SK-N-DZ (cell line): ENCODE results near the gene KMO.

Experiments used
- DNase-seq: peaks from one replicate; pipeline ENCODE4 v3.0.0-alpha.2; 2015; ENCODE audit warnings: low spot score

KMO gene

GRCh38 chr1:241630005-241630404 lies 97.8 kb downstream of the KMO start:
- no peak for DNase-seq

- no peak for DNase-seq
Observed at GRCh38 chr1:241630476-241630875, 98.3 kb downstream of the KMO start.

- DNase-seq: no peak
Observed at GRCh38 chr1:241630899-241631298, 98.7 kb downstream of the KMO start.

GRCh38 chr1:241631674-241632073 lies 99.5 kb downstream of the KMO start:
- DNase-seq: no peak

- DNase-seq: no peak
Observed at GRCh38 chr1:241632987-241633386, 100.8 kb downstream of the KMO start.

- no peak for DNase-seq
Observed at GRCh38 chr1:241635556-241636152, 103.5 kb downstream of the KMO start.

- DNase-seq: no peak
Observed at GRCh38 chr1:241636291-241636690, 104.1 kb downstream of the KMO start.

GRCh38 chr1:241637046-241637590 lies 104.9 kb downstream of the KMO start:
- DNase-seq: no peak

- peak; percentile 53 for DNase-seq
Observed at GRCh38 chr1:241637604-241638003, 105.4 kb downstream of the KMO start.

GRCh38 chr1:241638099-241638682 lies 106.0 kb downstream of the KMO start:
- DNase-seq: no peak

- no peak for DNase-seq
Observed at GRCh38 chr1:241638909-241639622, 106.9 kb downstream of the KMO start.

GRCh38 chr1:241639623-241640148 lies 107.5 kb downstream of the KMO start:
- peak; percentile 55 for DNase-seq

- DNase-seq: peak; percentile 85
Observed at GRCh38 chr1:241640149-241640866, 108.1 kb downstream of the KMO start, which contains the start of the genes CHML and OPN3. TSS of gene CHML (minus strand) at chr1:241640369. CDS start at chr1:241635766, 4,603 bp downstream. TSS of gene OPN3 (minus strand) at chr1:241640369. CDS start at chr1:241640254, 115 bp downstream.

- DNase-seq: no peak
Observed at GRCh38 chr1:241640867-241641622, 108.9 kb downstream of the KMO start.

- no peak for DNase-seq
Observed at GRCh38 chr1:241641773-241642592, 109.8 kb downstream of the KMO start.

- no peak for DNase-seq
Observed at GRCh38 chr1:241642593-241642944, 110.4 kb downstream of the KMO start.

GRCh38 chr1:241644259-241644658 lies 112.1 kb downstream of the KMO start:
- no peak for DNase-seq

GRCh38 chr1:241645199-241645598 lies 113.0 kb downstream of the KMO start:
- DNase-seq: no peak
